CD4-positive, alpha-beta T cell treated with Interleukin-1 beta for 1 hour (primary cell): ENCODE results near the gene CENPF.
"Not testable (repeated sequence)": the region's sequence is repeated elsewhere in the genome, so short reads cannot be mapped to it uniquely, and the experiment has no call there.

Experiments used
- DNase-seq, 2 donors: peaks; one replicate each; pipeline ENCODE4 v3.0.0-alpha.2; 2020 to 2022

Gene CENPF

GRCh38 chr1:214583824-214584554 lies 19.0 kb upstream of the CENPF start:
- no peak for DNase-seq

- no peak for DNase-seq
These were observed 17.9 kb upstream of the CENPF start for GRCh38 chr1:214584805-214585766.

DNA sequence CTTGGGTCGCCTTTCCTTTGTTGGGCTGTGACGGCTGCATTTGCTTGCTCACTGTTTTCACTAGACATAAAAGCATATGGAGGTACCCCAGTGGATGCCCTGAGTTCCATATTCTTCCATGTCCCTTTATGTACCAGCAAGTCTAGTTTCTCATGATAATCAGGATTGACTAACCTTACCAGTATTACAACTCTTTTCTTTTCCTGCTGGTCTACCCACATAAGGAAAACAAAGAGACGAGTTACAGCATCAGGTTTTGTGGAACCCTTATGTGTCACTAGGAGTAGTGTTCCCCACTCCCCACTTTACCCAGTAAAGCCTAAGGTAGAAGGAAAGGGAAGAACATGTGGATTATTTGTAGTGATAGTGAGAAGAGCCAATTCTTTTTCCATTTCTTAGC lies 16.4 kb upstream of the CENPF start:
- no peak for DNase-seq

GRCh38 chr1:214587165-214587564 lies 15.8 kb upstream of the CENPF start:
- no peak for DNase-seq

- no peak for DNase-seq
These were observed 13.9 kb upstream of the CENPF start for GRCh38 chr1:214588963-214589597.

GRCh38 chr1:214590696-214591095 lies 12.3 kb upstream of the CENPF start:
- DNase-seq: no peak

- DNase-seq: not testable (repeated sequence)
These were observed 11.1 kb upstream of the CENPF start for GRCh38 chr1:214591918-214592317.

DNA sequence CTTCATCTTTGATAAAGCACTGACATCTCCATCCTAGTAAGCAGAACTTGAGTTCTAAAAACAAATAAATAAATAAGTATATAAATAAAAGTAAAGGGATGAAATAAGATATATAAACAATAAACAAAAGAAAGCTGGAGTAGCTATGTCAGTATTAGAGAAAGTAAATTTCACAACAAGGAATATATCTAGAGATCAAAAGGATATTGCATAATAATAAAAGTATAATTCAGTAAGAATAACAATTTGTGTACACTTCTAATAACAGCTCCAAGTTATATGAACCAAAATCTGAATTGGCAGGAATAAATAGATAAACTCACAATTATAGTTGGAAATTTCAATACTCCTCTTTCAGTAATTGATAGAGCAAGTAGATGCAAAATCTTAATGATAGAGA lies 9.8 kb upstream of the CENPF start:
- DNase-seq: no peak

- DNase-seq: no peak
These were observed 841 bp downstream of the CENPF start for GRCh38 chr1:214603819-214604252.

DNA sequence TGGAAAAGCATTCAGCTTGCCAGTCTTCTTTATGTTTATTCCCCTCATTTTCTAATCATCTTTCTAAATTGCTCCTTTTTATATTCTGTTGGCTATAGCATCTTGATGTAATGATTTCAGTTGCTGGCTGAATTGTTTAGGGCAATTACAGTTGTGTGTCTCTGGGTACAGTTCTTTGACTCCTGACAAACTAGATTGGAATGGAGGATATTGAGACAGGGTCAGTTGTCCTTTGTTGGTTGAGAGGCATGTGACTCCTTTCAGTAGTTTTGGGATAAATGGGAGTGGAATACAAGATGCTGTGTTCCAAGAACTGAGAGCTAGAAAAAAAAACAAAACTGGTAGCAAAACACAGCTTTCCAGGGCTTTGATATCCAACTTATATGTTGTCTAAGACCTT lies 1.5 kb downstream of the CENPF start:
- no peak for DNase-seq

DNA sequence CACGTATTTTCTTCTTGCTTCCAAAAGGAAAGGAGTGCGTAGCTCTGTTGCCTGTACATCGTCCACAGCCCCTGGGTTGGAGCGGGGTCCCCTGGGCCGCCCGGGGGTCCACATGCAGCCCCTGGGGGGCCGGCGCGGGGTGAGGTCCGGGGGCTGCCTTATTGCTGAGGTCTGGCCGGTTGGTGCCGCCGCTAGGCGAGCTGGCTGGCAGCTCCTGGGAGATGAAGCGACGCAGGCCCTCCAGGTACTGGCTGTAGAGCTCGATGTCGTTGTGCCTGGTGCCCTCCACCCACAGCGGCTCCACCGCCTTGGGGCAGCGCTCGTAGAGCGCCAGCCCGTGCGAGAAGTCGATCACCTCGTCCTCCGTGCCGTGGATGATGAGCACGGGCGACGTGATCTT lies 2.5 kb downstream of the CENPF start:
- not testable (repeated sequence) for DNase-seq

GRCh38 chr1:214605933-214606925 lies 3.2 kb downstream of the CENPF start:
- not testable (repeated sequence) for DNase-seq

GRCh38 chr1:214607492-214608215 lies 4.7 kb downstream of the CENPF start:
- not testable (repeated sequence) for DNase-seq

DNA sequence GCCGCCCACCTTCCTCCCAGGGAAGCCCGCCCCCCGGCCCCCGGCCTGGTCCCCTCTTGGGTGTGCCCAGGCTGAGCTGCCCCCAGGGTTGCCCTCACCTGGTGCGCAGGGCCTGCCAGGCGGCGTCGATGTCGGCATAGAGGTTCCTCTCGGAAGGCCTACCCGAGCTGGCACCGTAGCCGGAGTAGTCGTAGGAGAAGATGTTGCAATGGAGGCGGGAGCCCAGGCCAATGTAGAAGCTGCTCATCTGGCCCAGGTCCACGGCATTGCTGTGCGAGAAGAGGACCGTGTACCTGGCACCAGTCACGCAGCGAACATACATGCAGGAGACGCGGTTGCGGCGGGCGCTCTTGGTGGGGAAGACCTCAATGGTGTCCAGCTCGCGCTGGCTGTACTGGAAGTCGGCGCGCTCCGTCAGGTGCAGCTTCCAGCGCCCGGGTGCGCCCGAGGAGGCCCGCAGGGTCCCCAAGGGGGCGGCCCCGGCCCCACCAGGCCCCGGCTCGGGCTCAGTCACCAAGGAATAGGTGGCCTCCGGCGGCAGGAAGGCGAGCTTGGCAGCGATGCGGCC lies 5.3 kb downstream of the CENPF start:
- DNase-seq: not testable (repeated sequence)

DNA sequence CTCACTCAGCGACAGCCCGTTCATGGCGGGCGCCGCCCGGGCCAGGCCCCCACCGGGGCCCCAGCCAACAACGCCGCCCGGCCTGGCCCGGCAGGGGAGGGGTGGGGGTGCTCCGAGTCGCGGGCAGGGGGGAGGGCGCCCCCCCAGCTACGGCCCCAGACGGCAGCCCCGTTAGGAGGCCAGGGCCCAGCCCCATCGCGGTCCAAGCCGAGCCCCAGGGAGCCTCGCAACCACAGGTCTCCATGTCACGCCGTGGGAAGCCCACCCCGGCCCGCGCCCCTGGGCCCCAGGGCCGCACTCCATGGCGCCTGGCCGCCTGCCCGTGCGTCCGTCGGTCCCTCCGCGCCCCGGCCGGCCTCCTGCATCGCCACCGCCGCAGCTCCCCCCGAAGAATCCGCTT lies 5.8 kb downstream of the CENPF start:
- not testable (repeated sequence) for DNase-seq

- DNase-seq: no peak
These were observed 6.7 kb downstream of the CENPF start for GRCh38 chr1:214609692-214610091.

DNA sequence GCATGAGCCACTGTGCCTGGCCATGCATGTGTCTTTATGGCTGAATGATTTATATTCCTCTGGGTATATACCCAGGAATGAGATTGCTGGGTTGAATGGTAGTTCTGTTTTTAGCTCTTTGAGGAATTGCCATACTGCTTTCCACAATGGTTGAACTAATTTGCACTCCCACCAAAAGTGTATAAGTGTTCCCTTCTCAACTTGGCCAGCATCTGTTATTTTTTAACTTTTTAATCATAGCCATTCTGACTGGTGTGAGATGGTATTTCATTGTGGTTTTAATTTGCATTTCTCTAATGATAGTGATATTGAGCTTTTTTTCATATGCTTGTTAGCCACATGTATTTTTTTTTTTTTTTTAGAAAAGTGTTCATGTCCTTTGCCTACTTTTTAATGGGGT lies 7.1 kb downstream of the CENPF start:
- DNase-seq: not testable (repeated sequence)

- DNase-seq: no peak
These were observed 12.1 kb downstream of the CENPF start for GRCh38 chr1:214615109-214615508.

GRCh38 chr1:214615871-214616270 lies 12.9 kb downstream of the CENPF start:
- no peak for DNase-seq

DNA sequence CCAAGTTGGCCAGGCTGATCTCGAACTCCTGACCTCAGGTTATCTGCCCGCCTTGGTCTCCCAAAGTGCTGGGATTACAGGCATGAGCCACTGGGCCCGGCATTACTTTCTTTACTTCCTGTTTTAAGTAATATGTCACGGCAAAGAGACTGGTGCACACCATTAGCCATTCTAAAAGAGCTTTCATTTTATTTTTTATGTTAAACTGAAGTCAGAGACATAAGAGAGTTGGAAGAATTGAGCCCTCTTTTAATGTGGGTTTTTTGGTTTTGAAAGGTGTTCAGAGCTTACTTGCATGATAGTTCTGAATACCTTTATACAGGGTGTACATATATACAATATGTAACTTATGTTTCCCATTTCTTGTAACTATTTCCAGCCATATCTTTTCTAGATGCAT lies 14.3 kb downstream of the CENPF start:
- no peak for DNase-seq

DNA sequence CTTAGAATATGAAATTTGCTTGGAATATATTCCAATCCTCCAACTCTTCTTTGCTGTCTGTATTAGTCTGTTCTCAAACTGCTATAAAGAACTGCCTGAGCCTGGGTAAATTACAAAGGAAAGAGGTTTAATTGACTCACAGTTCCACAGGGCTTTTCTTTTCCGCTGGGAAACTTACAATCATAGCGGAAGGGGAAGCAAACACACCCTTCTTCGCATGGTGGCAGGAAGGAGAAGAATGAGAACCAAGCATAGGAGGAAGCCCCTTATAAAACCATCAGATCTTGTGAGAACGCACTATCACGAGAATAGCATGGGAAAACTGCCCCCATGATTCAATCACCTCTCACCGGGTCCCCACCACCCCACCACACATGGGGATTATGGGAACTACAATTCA lies 14.8 kb downstream of the CENPF start:
- DNase-seq: no peak
